ENCODE data around the gene GSTT2B. TPM values are rescaled to one million over a fixed set of nuclear protein-coding genes. Genes with fewer than 3 reads are reported as not detected.

GSTT2B gene
- total RNA-seq, 4 donors from 2014 or later: 3.4 to 9.9 (median 7.5) TPM; not detected in 1

DNA sequence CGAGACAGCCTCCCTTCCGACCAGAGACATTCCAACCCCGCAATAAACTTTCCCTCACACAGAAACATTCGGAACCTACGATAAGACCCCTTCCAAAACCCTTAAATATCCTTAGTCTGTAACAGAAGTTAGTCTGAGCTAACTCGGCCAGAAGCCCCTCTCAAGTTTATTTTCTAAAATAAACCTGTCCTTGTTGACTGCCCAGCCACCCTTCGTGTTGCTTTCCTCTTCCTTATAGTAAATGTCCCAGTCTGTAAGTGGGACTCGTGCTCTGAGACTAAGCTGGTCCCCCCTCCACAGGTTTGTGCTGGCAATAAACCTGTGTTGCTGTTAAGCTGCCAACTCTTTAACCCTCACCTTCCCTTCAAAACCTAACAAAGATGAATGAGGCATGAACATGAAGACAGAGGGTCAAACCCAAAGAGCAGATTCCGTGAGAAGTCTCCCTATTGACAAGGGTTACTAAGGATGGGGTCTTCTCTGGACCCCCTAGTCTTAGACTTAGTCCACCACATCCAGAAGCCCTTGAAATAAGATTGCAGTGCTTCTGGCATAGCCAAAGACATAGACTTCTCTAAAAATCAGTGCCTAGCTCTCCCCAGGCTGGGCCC, 48.6 kb downstream of the GSTT2B start:
- H3K27me3 ChIP-seq: no peaks in the 10 kb centered on the region
- no peak overlapping the region for H3K4me3 ChIP-seq
- intact Hi-C loops (cut with DNase I): no loop called here
- H3K36me3 ChIP-seq: peaks cover 0 to 4% (median 0%) of the 10 kb centered on the region in 4 donors
- 93% methylated on average over 9 of the region's 9 CpGs for WGBS
- H3K4me1 ChIP-seq: peaks cover 8 to 20% (median 18%) of the 10 kb centered on the region in 4 donors
- DNase-seq (ENCODE audit: extremely low spot score): no peak
- TF ChIP-seq, protein P1, sequence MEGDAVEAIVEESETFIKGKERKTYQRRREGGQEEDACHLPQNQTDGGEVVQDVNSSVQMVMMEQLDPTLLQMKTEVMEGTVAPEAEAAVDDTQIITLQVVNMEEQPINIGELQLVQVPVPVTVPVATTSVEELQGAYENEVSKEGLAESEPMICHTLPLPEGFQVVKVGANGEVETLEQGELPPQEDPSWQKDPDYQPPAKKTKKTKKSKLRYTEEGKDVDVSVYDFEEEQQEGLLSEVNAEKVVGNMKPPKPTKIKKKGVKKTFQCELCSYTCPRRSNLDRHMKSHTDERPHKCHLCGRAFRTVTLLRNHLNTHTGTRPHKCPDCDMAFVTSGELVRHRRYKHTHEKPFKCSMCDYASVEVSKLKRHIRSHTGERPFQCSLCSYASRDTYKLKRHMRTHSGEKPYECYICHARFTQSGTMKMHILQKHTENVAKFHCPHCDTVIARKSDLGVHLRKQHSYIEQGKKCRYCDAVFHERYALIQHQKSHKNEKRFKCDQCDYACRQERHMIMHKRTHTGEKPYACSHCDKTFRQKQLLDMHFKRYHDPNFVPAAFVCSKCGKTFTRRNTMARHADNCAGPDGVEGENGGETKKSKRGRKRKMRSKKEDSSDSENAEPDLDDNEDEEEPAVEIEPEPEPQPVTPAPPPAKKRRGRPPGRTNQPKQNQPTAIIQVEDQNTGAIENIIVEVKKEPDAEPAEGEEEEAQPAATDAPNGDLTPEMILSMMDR (IDR thresholded peaks at IDR 0.05): no peak
- TF ChIP-seq EP300 (IDR thresholded peaks at IDR 0.05) (no peak), POLR2A (IDR thresholded peaks at IDR 0.05; ENCODE audit: low read depth) (no peak), POLR2AphosphoS5 (IDR thresholded peaks at IDR 0.05) (no peak)
- H3K9me3 ChIP-seq: no peaks in the 10 kb centered on the region
- no peak overlapping the region for H3K27ac ChIP-seq (replicated peaks in 1 of 4)

DNA sequence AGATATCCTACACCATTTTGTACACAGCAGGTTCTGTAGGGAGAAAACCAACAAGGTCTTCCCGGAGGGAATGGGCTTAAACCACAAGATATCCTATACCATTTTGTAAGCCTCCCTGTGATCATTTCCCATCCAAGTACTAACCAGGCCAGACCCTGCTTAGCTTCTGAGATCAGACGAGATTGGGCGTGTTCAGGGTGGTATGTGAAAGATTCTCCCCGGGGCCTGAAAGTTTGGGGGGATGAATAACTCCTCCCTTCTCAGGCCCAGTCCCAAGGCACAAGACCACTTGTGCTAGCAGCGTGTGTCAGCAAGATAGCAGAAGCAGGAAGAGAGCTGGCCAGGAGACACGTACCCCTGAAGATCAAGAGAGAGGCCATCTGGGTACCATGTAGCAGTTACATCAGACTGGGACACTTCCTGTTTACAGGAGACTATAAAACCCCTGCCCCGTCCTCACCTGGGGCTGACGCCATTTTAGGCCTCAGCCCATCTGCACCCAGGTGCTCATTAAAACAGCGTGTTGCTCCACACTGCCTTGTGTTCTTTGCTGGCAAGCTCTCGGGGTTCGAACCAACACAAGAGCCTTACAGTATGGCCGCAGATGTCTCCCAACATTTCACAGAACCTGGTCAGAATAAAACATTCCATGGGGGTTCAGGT, 49.5 kb downstream of the GSTT2B start:
- 94% methylated on average over 11 of the region's 12 CpGs for WGBS
- intact Hi-C loops (cut with DNase I): no loop called here

DNA sequence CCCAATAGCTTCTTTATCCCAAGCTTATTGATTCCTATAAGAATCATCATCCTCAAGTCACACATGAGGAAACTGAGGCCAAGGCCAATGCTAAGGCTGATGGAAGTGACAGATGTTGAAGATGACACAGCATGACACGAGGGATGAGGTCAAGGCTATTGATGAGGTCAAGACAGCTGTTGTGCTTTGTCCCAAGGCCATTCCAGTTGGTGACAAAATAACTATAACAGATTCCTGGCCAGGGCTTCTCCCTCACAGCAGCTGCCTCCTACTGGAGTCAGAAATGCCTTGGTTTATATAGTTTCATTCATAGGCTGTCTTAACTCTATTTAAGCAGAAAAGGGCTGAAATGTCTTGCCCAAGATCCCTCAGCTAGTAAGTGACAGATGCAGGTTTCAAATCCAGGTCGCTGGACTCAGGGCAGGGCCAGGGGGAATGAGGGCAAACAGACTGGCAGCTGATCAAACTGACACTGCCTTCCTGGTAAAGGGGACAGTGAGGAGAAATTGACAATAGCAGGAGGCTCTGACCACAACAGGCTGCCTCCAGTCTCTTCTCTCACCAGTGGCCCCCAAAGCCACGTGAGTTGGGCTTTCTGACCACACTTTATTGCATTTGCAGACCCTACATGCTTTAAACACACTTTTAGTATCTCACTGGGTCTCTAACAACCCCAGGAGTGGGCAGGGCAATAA, 50.4 kb downstream of the GSTT2B start:
- no peak overlapping the region for H3K4me3 ChIP-seq
- no peaks in the 10 kb centered on the region for H3K27me3 ChIP-seq
- H3K9me3 ChIP-seq: no peaks in the 10 kb centered on the region
- no peaks in the 10 kb centered on the region for H3K36me3 ChIP-seq
- peaks cover 8 to 20% (median 18%) of the 10 kb centered on the region in 4 donors for H3K4me1 ChIP-seq
- H3K27ac ChIP-seq (replicated peaks in 1 of 4): no peak overlapping the region
- TF ChIP-seq EP300 (IDR thresholded peaks at IDR 0.05) (no peak), POLR2AphosphoS5 (IDR thresholded peaks at IDR 0.05) (no peak), POLR2A (IDR thresholded peaks at IDR 0.05; ENCODE audit: low read depth) (no peak)
- TF ChIP-seq, protein P1 (IDR thresholded peaks at IDR 0.05): no peak
- no peak for DNase-seq (ENCODE audit: extremely low spot score)
- intact Hi-C loops (cut with DNase I): no loop called here
- WGBS: 79% methylated on average over 3 of the region's 3 CpGs

More for the DNA sequence above, 49.5 kb downstream of the GSTT2B start:
- no peaks in the 10 kb centered on the region for H3K9me3 ChIP-seq
- H3K27ac ChIP-seq (replicated peaks in 1 of 4): no peak overlapping the region
- H3K36me3 ChIP-seq: no peaks in the 10 kb centered on the region
- H3K4me3 ChIP-seq: no peak overlapping the region
- no peaks in the 10 kb centered on the region for H3K27me3 ChIP-seq
- TF ChIP-seq, protein P1 (IDR thresholded peaks at IDR 0.05): no peak
- no peak for DNase-seq (ENCODE audit: extremely low spot score)
- H3K4me1 ChIP-seq: peaks cover 8 to 20% (median 18%) of the 10 kb centered on the region in 4 donors

DNA sequence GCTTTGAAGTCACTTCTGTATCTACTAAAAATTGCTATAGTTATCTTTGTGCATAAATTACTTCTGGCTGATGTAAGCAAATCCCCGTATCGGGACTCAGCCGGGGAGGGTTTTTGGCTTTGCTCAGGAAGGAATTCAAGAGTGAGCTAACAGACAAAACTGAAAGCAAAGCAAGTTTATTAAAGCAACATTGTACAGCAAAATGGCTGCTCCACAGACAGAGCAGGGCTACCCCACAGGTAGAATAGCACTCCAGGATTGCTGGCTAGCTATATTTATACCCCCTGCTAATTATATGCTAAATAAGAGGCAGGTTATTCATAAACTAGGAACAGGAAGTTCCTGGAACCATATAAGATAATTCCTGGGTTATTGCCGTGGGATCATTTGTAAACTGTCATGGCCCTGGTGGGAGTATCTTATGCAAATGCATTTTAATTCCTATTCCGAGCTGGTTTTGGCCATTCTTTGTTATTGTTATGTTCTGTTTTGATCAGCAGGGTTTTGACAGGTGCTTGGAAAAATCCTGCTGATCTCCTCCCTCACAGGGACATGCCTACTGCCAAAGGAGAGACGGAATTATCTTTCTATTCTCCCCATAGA, 51.6 kb downstream of the GSTT2B start:
- WGBS: 55% methylated on average over 6 of the region's 6 CpGs
- DNase-seq (ENCODE audit: extremely low spot score): no peak
- H3K4me1 ChIP-seq: peaks cover 8 to 26% (median 18%) of the 10 kb centered on the region in 4 donors
- no peaks in the 10 kb centered on the region for H3K36me3 ChIP-seq
- intact Hi-C loops (cut with DNase I): no loop called here
- no peaks in the 10 kb centered on the region for H3K27me3 ChIP-seq
- H3K4me3 ChIP-seq: no peak overlapping the region
- H3K27ac ChIP-seq (replicated peaks in 1 of 4): no peak overlapping the region
- H3K9me3 ChIP-seq: no peaks in the 10 kb centered on the region
- no peak for TF ChIP-seq POLR2A (IDR thresholded peaks at IDR 0.05; ENCODE audit: low read depth)
- TF ChIP-seq POLR2AphosphoS5 (IDR thresholded peaks at IDR 0.05): no peak
- TF ChIP-seq, protein P1 (IDR thresholded peaks at IDR 0.05): no peak
- TF ChIP-seq EP300 (IDR thresholded peaks at IDR 0.05): no peak
